Neural cell (in vitro differentiated cells): ENCODE measurements around the gene NDFIP2. TPM values are rescaled to one million over a fixed set of nuclear protein-coding genes. Genes with fewer than 3 reads are reported as not detected.

Experiments used
- H2AFZ ChIP-seq: fragments of 200-600, 300-800 bp; sonication (generic), shearing (Covaris generic); 2 replicates; pipeline ENCODE4 v1.6.0; 2014; ENCODE audit warnings: low read depth, mild to moderate bottlenecking, antibody characterized with exemption, low read length, moderate library complexity
- H3F3A ChIP-seq: fragments of 200-600 bp; shearing (Covaris generic); 2 replicates; pipeline ENCODE4 v1.6.1; 2016; ENCODE audit warnings: mild to moderate bottlenecking, moderate library complexity, mixed read lengths, antibody characterized with exemption, low read length; ENCODE audit not compliant: insufficient read depth, poor library complexity, severe bottlenecking
- H3K27ac ChIP-seq: fragments of 200-600, 300-800 bp; sonication (generic), shearing (Covaris generic); 2 replicates; pipeline ENCODE4 v1.5.1; 2014; ENCODE audit warnings: mild to moderate bottlenecking, low read length, moderate library complexity
- H3K27me3 ChIP-seq: fragments of 300-800, 200-600 bp; sonication (generic), shearing (Covaris generic); 2 replicates; pipeline ENCODE4 v1.6.0; 2014; ENCODE audit warnings: mild to moderate bottlenecking, low read depth, low read length, moderate library complexity; ENCODE audit not compliant: insufficient read depth
- H3K36me3 ChIP-seq: fragments of 300-800, 200-600 bp; sonication (generic), shearing (Covaris generic); 2 replicates; pipeline ENCODE4 v1.5.1; 2014; ENCODE audit warnings: mild to moderate bottlenecking, antibody characterized with exemption, low read length, moderate library complexity; ENCODE audit not compliant: insufficient read depth
- H3K4me2 ChIP-seq: fragments of 300-800, 200-600 bp; sonication (generic), shearing (Covaris generic); 2 replicates; pipeline ENCODE4 v1.6.0; 2014; ENCODE audit warnings: mild to moderate bottlenecking, low read length
- H3K4me3 ChIP-seq: fragments of 300-800, 200-600 bp; sonication (generic), shearing (Covaris generic); 2 replicates; pipeline ENCODE4 v1.5.1; 2014; ENCODE audit warnings: mild to moderate bottlenecking, low read length, moderate library complexity
- H3K79me2 ChIP-seq: fragments of 200-600 bp; shearing (Covaris generic); replicated peaks from 2 replicates; pipeline ENCODE4 v1.6.0; 2014; ENCODE audit warnings: mild to moderate bottlenecking, low read length, moderate library complexity; ENCODE audit not compliant: insufficient read depth
- H3K9ac ChIP-seq: fragments of 300-800, 200-600 bp; sonication (generic), shearing (Covaris generic); 2 replicates; pipeline ENCODE4 v1.6.1; 2016; ENCODE audit warnings: mild to moderate bottlenecking, low read length, mixed read lengths
- H3K9me2 ChIP-seq: fragments of 200-600 bp; shearing (Covaris generic); 2 replicates; pipeline ENCODE4 v1.6.1; 2016; ENCODE audit warnings: mild to moderate bottlenecking, low read length, mixed read lengths; ENCODE audit not compliant: insufficient read depth
- H3K9me3 ChIP-seq: fragments of 200-600, 300-800 bp; sonication (generic), shearing (Covaris generic); 2 replicates; pipeline ENCODE4 v1.6.1; 2016; ENCODE audit warnings: mild to moderate bottlenecking, mixed run types, low read length, moderate library complexity, mixed read lengths
- H4K20me1 ChIP-seq: fragments of 200-600 bp; shearing (Covaris generic); 2 replicates; pipeline ENCODE4 v1.6.1; 2016; ENCODE audit warnings: mild to moderate bottlenecking, mixed run types; ENCODE audit not compliant: insufficient read depth
- EP300 ChIP-seq: fragments of 450-650 bp; conservative IDR thresholded peaks from 2 replicates; pipeline ENCODE4 v1.6.1; 2014; ENCODE audit warnings: antibody characterized with exemption, mild to moderate bottlenecking, moderate library complexity; ENCODE audit not compliant: poor library complexity, severe bottlenecking
- EZH2 ChIP-seq: fragments of 200-600, 300-800 bp; shearing (Covaris generic), sonication (generic); IDR thresholded peaks from 2 replicates; pipeline ENCODE4 v1.6.1; 2014; ENCODE audit warnings: antibody characterized with exemption, low read length, borderline replicate concordance, mild to moderate bottlenecking; ENCODE audit not compliant: insufficient read depth, poor library complexity, severe bottlenecking
- MXI1 ChIP-seq: fragments of 450-650 bp; conservative IDR thresholded peaks from 2 replicates; pipeline ENCODE4 v1.6.1; 2014; ENCODE audit warnings: antibody characterized with exemption, mild to moderate bottlenecking; ENCODE audit not compliant: poor library complexity, severe bottlenecking
- POLR2AphosphoS5 ChIP-seq: IDR thresholded peaks from 2 replicates; pipeline ENCODE4 v1.6.1; 2012
- RAD21 ChIP-seq: fragments of 450-650 bp; conservative IDR thresholded peaks from 2 replicates; pipeline ENCODE4 v1.6.1; 2014; ENCODE audit warnings: antibody characterized with exemption, mild to moderate bottlenecking, moderate library complexity
- SMC3 ChIP-seq: fragments of 450-650 bp; conservative IDR thresholded peaks from 2 replicates; pipeline ENCODE4 v1.6.1; 2014; ENCODE audit warnings: antibody characterized with exemption, mild to moderate bottlenecking, moderate library complexity; ENCODE audit not compliant: poor library complexity
- TAF1 ChIP-seq: IDR thresholded peaks from 2 replicates; pipeline ENCODE4 v1.6.1; 2012; ENCODE audit warnings: low read depth
- polyA plus RNA-seq: library from polyadenylated mRNA; depleted of rRNA; stranded (reverse); fragments of >200 nt; gene quantifications from 2 replicates; pipeline ENCODE4 v1.2.3, GENCODE V29; 2014
- TF ChIP-seq, protein P1 (sequence below): fragments of 450-650 bp; IDR thresholded peaks from 2 replicates; pipeline ENCODE4 v1.5.1; 2014; ENCODE audit warnings: antibody characterized with exemption, mild to moderate bottlenecking, moderate library complexity; ENCODE audit not compliant: poor library complexity, severe bottlenecking
- TF ChIP-seq, protein P2 (sequence below): IDR thresholded peaks from 2 replicates; pipeline ENCODE4 v1.6.1; 2012; ENCODE audit warnings: borderline replicate concordance

The NDFIP2 gene
- polyA plus RNA-seq, 1 donor from 2014 or later, result 41.2 TPM

DNA sequence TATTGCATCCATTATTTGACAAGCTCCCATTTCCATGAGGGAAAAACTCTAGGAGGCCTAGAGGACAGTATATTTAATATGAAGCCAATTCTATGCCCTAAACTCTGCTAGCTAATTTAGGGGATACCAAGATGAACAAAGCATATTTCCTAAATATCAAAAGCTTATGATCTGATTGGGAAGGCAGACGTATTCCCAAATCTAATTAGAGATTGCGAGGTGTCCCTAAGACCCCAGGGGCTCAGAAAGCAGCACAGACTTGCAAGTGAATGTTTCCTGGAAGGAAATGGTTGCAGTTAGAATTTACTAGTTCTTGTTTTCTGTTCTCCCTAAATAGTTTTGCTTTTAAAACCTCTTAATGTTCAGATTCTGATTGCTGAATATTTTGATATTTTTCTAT, 30.7 kb downstream of the NDFIP2 start:
- H3K4me3 ChIP-seq, result no peak overlapping the region
- H3K27ac ChIP-seq, result no peak overlapping the region
- H4K20me1 ChIP-seq, result no peaks in the 10 kb centered on the region
- H3K4me2 ChIP-seq, result no peak overlapping the region
- H3K36me3 ChIP-seq, result no peaks in the 10 kb centered on the region
- no peaks in the 10 kb centered on the region for H3K27me3 ChIP-seq
- H3K9me2 ChIP-seq, result no peaks in the 10 kb centered on the region
- no peaks in the 10 kb centered on the region for H3K79me2 ChIP-seq
- H3K9ac ChIP-seq, result no peak overlapping the region
- H3F3A ChIP-seq, result no peaks in the 10 kb centered on the region
- no peak for TF ChIP-seq POLR2AphosphoS5
- TF ChIP-seq EP300, result no peak
- TF ChIP-seq, protein P1, sequence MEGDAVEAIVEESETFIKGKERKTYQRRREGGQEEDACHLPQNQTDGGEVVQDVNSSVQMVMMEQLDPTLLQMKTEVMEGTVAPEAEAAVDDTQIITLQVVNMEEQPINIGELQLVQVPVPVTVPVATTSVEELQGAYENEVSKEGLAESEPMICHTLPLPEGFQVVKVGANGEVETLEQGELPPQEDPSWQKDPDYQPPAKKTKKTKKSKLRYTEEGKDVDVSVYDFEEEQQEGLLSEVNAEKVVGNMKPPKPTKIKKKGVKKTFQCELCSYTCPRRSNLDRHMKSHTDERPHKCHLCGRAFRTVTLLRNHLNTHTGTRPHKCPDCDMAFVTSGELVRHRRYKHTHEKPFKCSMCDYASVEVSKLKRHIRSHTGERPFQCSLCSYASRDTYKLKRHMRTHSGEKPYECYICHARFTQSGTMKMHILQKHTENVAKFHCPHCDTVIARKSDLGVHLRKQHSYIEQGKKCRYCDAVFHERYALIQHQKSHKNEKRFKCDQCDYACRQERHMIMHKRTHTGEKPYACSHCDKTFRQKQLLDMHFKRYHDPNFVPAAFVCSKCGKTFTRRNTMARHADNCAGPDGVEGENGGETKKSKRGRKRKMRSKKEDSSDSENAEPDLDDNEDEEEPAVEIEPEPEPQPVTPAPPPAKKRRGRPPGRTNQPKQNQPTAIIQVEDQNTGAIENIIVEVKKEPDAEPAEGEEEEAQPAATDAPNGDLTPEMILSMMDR, result no peak
- no peak for TF ChIP-seq TAF1
- TF ChIP-seq MXI1, result no peak
- TF ChIP-seq, protein P2, sequence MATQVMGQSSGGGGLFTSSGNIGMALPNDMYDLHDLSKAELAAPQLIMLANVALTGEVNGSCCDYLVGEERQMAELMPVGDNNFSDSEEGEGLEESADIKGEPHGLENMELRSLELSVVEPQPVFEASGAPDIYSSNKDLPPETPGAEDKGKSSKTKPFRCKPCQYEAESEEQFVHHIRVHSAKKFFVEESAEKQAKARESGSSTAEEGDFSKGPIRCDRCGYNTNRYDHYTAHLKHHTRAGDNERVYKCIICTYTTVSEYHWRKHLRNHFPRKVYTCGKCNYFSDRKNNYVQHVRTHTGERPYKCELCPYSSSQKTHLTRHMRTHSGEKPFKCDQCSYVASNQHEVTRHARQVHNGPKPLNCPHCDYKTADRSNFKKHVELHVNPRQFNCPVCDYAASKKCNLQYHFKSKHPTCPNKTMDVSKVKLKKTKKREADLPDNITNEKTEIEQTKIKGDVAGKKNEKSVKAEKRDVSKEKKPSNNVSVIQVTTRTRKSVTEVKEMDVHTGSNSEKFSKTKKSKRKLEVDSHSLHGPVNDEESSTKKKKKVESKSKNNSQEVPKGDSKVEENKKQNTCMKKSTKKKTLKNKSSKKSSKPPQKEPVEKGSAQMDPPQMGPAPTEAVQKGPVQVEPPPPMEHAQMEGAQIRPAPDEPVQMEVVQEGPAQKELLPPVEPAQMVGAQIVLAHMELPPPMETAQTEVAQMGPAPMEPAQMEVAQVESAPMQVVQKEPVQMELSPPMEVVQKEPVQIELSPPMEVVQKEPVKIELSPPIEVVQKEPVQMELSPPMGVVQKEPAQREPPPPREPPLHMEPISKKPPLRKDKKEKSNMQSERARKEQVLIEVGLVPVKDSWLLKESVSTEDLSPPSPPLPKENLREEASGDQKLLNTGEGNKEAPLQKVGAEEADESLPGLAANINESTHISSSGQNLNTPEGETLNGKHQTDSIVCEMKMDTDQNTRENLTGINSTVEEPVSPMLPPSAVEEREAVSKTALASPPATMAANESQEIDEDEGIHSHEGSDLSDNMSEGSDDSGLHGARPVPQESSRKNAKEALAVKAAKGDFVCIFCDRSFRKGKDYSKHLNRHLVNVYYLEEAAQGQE, result no peak
- no peak for TF ChIP-seq EZH2
- no peak for TF ChIP-seq RAD21
- no peak for TF ChIP-seq SMC3
- no peak overlapping the region for H2AFZ ChIP-seq
- no peaks in the 10 kb centered on the region for H3K9me3 ChIP-seq

DNA sequence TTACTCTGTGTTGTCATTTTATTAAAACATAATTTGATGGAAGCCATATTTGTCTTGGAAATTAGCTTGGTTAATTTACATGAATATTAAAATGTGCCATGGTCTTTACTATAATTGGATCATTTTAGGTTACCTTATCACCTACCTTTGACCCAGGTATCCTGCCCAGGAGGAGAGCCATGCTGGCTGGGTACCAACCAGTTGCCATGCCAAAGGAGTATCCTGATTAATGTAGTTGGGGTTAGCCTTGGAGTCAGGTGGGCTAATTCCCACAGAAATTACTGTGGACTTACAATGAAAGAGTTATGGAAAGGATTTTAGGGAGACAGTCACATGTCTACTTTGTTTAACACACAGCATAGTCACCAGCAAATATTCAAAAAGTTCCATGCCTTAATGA, 32.0 kb downstream of the NDFIP2 start:
- no peaks in the 10 kb centered on the region for H4K20me1 ChIP-seq

More for the DNA sequence above, 32.0 kb downstream of the NDFIP2 start:
- Histone ChIP-seq H3K27me3 (no peaks in the 10 kb centered on the region), H3F3A (no peaks in the 10 kb centered on the region), H3K4me3 (no peak overlapping the region), H3K79me2 (no peaks in the 10 kb centered on the region), H3K9me2 (no peaks in the 10 kb centered on the region), H3K36me3 (no peaks in the 10 kb centered on the region), H3K4me2 (no peak overlapping the region), H3K9me3 (no peaks in the 10 kb centered on the region), H2AFZ (no peak overlapping the region), H3K9ac (no peak overlapping the region), H3K27ac (no peak overlapping the region)
- TF ChIP-seq TAF1 (no peak), RAD21 (no peak), EZH2 (no peak)
- TF ChIP-seq, protein P1, result no peak
- TF ChIP-seq, protein P2, result no peak
